ENCODE measurements around the gene RASGEF1C.

GRCh38 chr5:180172447-180173197 is 36.4 kb downstream of the RASGEF1C start:
- no peak for TF ChIP-seq ZNF274 (IDR thresholded peaks at IDR 0.05; ENCODE audit: low read depth, low read length)
- TF ChIP-seq YY1 (IDR thresholded peaks at IDR 0.05; ENCODE audit: insufficient read depth, insufficient read length), result no peak

All from NT2/D1 (cell line).